Activated naive CD8-positive, alpha-beta T cell treated with anti-CD3 and anti-CD28 coated beads, Interleukin-2, amount 50 U/mL, for 24 hours (primary cell): ENCODE results near the gene ANTKMT.

Source experiments
- ATAC-seq: fragments of 150-1000 bp; cut with Tn5 transposase; one replicate; pipeline ENCODE4 v1.10.0; 2021
- DNase-seq: peaks from one replicate; pipeline ENCODE4 v3.0.0; 2021
- H3K27ac Mint-ChIP-seq: one replicate; pipeline ENCODE4 v1.8.0; 2021; ENCODE audit warnings: mild to moderate bottlenecking, mixed read lengths
- H3K27me3 Mint-ChIP-seq: one replicate; pipeline ENCODE4 v1.8.0; 2021; ENCODE audit warnings: mixed read lengths
- H3K36me3 Mint-ChIP-seq: one replicate; pipeline ENCODE4 v1.8.0; 2021; ENCODE audit warnings: low read depth, mixed read lengths
- H3K4me1 Mint-ChIP-seq: one replicate; pipeline ENCODE4 v1.8.0; 2021; ENCODE audit warnings: mixed read lengths
- H3K4me3 Mint-ChIP-seq: one replicate; pipeline ENCODE4 v1.8.0; 2021; ENCODE audit warnings: mild to moderate bottlenecking, moderate library complexity, mixed read lengths
- H3K9me3 Mint-ChIP-seq: one replicate; pipeline ENCODE4 v1.8.0; 2021; ENCODE audit warnings: mixed read lengths

Gene ANTKMT

GRCh38 chr16:714079-714478 lies 6.9 kb upstream of the ANTKMT start:
- Mint-ChIP-seq H3K27ac (no peak overlapping the region), H3K4me3 (no peak overlapping the region), H3K4me1 (peaks cover 11% of the 10 kb centered on the region), H3K36me3 (no peaks in the 10 kb centered on the region), H3K27me3 (peaks cover 24% of the 10 kb centered on the region), H3K9me3 (no peaks in the 10 kb centered on the region)
- DNase-seq = no peak
- no peak for ATAC-seq

GRCh38 chr16:714558-715476 lies 6.1 kb upstream of the ANTKMT start, which contains the start of gene METRN:
TSS of gene METRN (plus strand) at chr16:715118. CDS start at chr16:715290, 172 bp downstream.
- ATAC-seq (peak; percentile 77), DNase-seq (peak; percentile 95)
- H3K27ac Mint-ChIP-seq = no peak within 1 kb of the TSS
- H3K27me3 Mint-ChIP-seq = peaks cover 19% of the 10 kb centered on the region
- H3K9me3 Mint-ChIP-seq = no peaks in the 10 kb centered on the region
- H3K4me1 Mint-ChIP-seq = peaks cover 18% of the 10 kb centered on the region
- H3K4me3 Mint-ChIP-seq = peak within 1 kb of the TSS; percentile 61
- H3K36me3 Mint-ChIP-seq = no peaks in the 10 kb centered on the region

GRCh38 chr16:715477-716199 lies 5.3 kb upstream of the ANTKMT start:
- Mint-ChIP-seq H3K4me3 (peak overlapping the region; percentile 61), H3K27me3 (peaks cover 17% of the 10 kb centered on the region), H3K27ac (no peak overlapping the region), H3K36me3 (no peaks in the 10 kb centered on the region), H3K4me1 (peaks cover 22% of the 10 kb centered on the region), H3K9me3 (no peaks in the 10 kb centered on the region)
- ATAC-seq (peak; percentile 5), DNase-seq (peak; percentile 43)

GRCh38 chr16:716200-716568 lies 4.8 kb upstream of the ANTKMT start:
- Mint-ChIP-seq H3K9me3 (no peaks in the 10 kb centered on the region), H3K4me1 (peaks cover 22% of the 10 kb centered on the region), H3K4me3 (peak overlapping the region; percentile 61), H3K36me3 (no peaks in the 10 kb centered on the region), H3K27me3 (peaks cover 15% of the 10 kb centered on the region), H3K27ac (no peak overlapping the region)
- DNase-seq (no peak), ATAC-seq (no peak)

GRCh38 chr16:716768-717325 lies 4.1 kb upstream of the ANTKMT start:
- H3K4me3 Mint-ChIP-seq = peak overlapping the region; percentile 61
- DNase-seq (no peak), ATAC-seq (no peak)
- H3K27ac Mint-ChIP-seq = no peak overlapping the region
- no peaks in the 10 kb centered on the region for H3K36me3 Mint-ChIP-seq
- H3K9me3 Mint-ChIP-seq = no peaks in the 10 kb centered on the region
- H3K4me1 Mint-ChIP-seq = peaks cover 22% of the 10 kb centered on the region
- peaks cover 14% of the 10 kb centered on the region for H3K27me3 Mint-ChIP-seq

GRCh38 chr16:717450-718245 lies 3.3 kb upstream of the ANTKMT start:
- peaks cover 23% of the 10 kb centered on the region for H3K4me1 Mint-ChIP-seq
- H3K27ac Mint-ChIP-seq = no peak overlapping the region
- peaks cover 10% of the 10 kb centered on the region for H3K27me3 Mint-ChIP-seq
- no peaks in the 10 kb centered on the region for H3K9me3 Mint-ChIP-seq
- H3K36me3 Mint-ChIP-seq = no peaks in the 10 kb centered on the region
- H3K4me3 Mint-ChIP-seq = no peak overlapping the region
- ATAC-seq (no peak), DNase-seq (no peak)

- no peaks in the 10 kb centered on the region for H3K36me3 Mint-ChIP-seq
- no peaks in the 10 kb centered on the region for H3K9me3 Mint-ChIP-seq
- DNase-seq (no peak), ATAC-seq (no peak)
- H3K4me1 Mint-ChIP-seq = peaks cover 23% of the 10 kb centered on the region
- no peak overlapping the region for H3K4me3 Mint-ChIP-seq
- peaks cover 7% of the 10 kb centered on the region for H3K27me3 Mint-ChIP-seq
- H3K27ac Mint-ChIP-seq = no peak overlapping the region
Measured at GRCh38 chr16:718389-718788, 2.6 kb upstream of the ANTKMT start.

- H3K4me3 Mint-ChIP-seq = peak overlapping the region; percentile 85
- no peaks in the 10 kb centered on the region for H3K9me3 Mint-ChIP-seq
Measured at GRCh38 chr16:718922-719321, 2.0 kb upstream of the ANTKMT start.

GRCh38 chr16:719815-720446 lies 1.0 kb upstream of the ANTKMT start:
- no peak for ATAC-seq
- Mint-ChIP-seq H3K27me3 (no peaks in the 10 kb centered on the region), H3K4me3 (peak overlapping the region; percentile 85), H3K27ac (peak overlapping the region; percentile 84), H3K9me3 (no peaks in the 10 kb centered on the region), H3K4me1 (peaks cover 23% of the 10 kb centered on the region), H3K36me3 (no peaks in the 10 kb centered on the region)
- no peak for DNase-seq

More at GRCh38 chr16:718922-719321, 2.0 kb upstream of the ANTKMT start:
- no peaks in the 10 kb centered on the region for H3K36me3 Mint-ChIP-seq
- peaks cover 23% of the 10 kb centered on the region for H3K4me1 Mint-ChIP-seq
- no peak for ATAC-seq
- H3K27ac Mint-ChIP-seq = peak overlapping the region; percentile 50
- peaks cover 3% of the 10 kb centered on the region for H3K27me3 Mint-ChIP-seq
- DNase-seq = no peak

- H3K27me3 Mint-ChIP-seq = no peaks in the 10 kb centered on the region
- DNase-seq = peak; percentile 71
- H3K9me3 Mint-ChIP-seq = no peaks in the 10 kb centered on the region
- peak overlapping the region; percentile 85 for H3K4me3 Mint-ChIP-seq
- ATAC-seq = peak; percentile 48
- H3K36me3 Mint-ChIP-seq = no peaks in the 10 kb centered on the region
- peak overlapping the region; percentile 84 for H3K27ac Mint-ChIP-seq
- peaks cover 23% of the 10 kb centered on the region for H3K4me1 Mint-ChIP-seq
Measured at GRCh38 chr16:720447-720989, 428 bp upstream of the ANTKMT start.

GRCh38 chr16:721765-722540 lies 1.0 kb downstream of the ANTKMT start:
- Mint-ChIP-seq H3K4me1 (peaks cover 19% of the 10 kb centered on the region), H3K9me3 (no peaks in the 10 kb centered on the region), H3K4me3 (peak overlapping the region; percentile 74), H3K27ac (no peak overlapping the region), H3K36me3 (no peaks in the 10 kb centered on the region), H3K27me3 (no peaks in the 10 kb centered on the region)
- ATAC-seq (no peak), DNase-seq (no peak)

GRCh38 chr16:722835-723633 lies 2.1 kb downstream of the ANTKMT start:
- no peak for ATAC-seq
- H3K4me1 Mint-ChIP-seq = peaks cover 19% of the 10 kb centered on the region
- no peaks in the 10 kb centered on the region for H3K9me3 Mint-ChIP-seq
- DNase-seq = no peak
- no peak overlapping the region for H3K27ac Mint-ChIP-seq
- H3K36me3 Mint-ChIP-seq = no peaks in the 10 kb centered on the region
- peak overlapping the region; percentile 74 for H3K4me3 Mint-ChIP-seq
- no peaks in the 10 kb centered on the region for H3K27me3 Mint-ChIP-seq
